ENCODE results near the gene TMEM248.
"Not testable (repeated sequence)": the region's sequence is repeated elsewhere in the genome, so short reads cannot be mapped to it uniquely, and the experiment has no call there.

Gene TMEM248

DNA sequence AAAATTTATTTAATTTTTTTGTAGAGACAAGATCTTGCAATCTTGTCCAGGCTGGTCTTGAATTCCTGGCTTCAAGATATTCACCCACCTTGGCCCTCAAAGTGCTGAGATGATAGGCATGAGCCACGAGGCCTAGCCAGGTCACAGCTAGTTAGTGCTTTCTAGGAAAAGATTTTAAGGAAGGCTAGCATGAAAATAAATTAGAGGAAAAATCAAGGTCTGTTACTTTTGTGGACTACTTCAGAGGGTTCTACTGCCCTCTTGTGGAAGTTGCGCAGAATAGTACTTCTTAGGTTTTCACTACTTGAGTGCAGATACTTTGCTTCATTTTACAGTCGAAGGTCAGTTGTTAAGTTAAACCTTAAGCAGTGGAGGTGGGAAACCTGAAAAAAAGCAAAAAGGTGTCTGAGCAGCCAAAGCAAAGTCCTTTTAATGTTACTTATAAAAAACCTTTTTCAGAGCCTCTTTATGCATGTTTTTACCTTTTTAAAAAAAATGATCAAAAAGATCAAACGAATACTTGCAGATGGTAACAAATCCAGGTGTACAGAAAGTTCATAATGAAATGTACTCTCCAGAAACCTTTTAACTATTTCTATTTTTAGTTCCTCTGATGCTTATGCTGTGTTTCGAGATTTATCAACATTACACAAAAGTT lies 79.7 kb downstream of the TMEM248 start:
- DNase-seq (ENCODE audit: low spot score) = peak; percentile 34

DNA sequence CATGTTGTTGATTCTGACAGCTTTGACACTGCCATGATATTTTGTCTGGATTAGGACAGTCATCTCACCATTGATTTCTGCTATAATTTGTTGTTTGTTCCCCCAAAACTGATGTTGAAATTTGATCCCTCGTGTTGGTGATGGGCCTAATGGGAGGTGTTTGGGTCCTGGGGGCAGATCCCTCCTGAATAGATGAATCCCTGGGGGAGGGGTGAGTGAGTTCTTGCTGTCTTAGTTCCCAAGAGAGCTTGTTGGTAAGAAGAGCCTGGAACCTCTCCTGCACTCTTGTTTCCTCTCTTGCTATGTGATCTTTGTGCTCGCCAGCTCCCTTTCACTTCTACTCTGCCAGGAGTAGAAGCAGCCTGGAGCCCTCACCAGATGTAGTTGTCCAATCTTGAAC lies 83.1 kb downstream of the TMEM248 start:
- DNase-seq (ENCODE audit: low spot score) = not testable (repeated sequence)

- no peak for DNase-seq (ENCODE audit: low spot score)
Measured at GRCh38 chr7:67006965-67007364, 85.9 kb downstream of the TMEM248 start.
